ENCODE measurements around the gene DDR2.

The DDR2 gene

GRCh38 chr1:162629651-162630050 is 2.6 kb upstream of the DDR2 start:
- no peak for DNase-seq (ENCODE audit: low read depth in 3 of 3)

- DNase-seq (ENCODE audit: low read depth in 3 of 3), result no peak
Measured at GRCh38 chr1:162631546-162632191, 595 bp upstream of the DDR2 start.

GRCh38 chr1:162632698-162633080 is 425 bp downstream of the DDR2 start:
- no peak for DNase-seq (ENCODE audit: low read depth in 3 of 3)

GRCh38 chr1:162633081-162633762 is 958 bp downstream of the DDR2 start:
- no peak for DNase-seq (ENCODE audit: low read depth in 3 of 3)

GRCh38 chr1:162635418-162635817 is 3.2 kb downstream of the DDR2 start:
- no peak for DNase-seq (ENCODE audit: low read depth in 3 of 3)

- DNase-seq (ENCODE audit: low read depth in 3 of 3), result no peak
Measured at GRCh38 chr1:162639718-162640117, 7.5 kb downstream of the DDR2 start.

GRCh38 chr1:162641114-162641513 is 8.8 kb downstream of the DDR2 start:
- no peak for DNase-seq (ENCODE audit: low read depth in 3 of 3)

GRCh38 chr1:162644986-162645314 is 12.7 kb downstream of the DDR2 start:
- DNase-seq (ENCODE audit: low read depth in 3 of 3), result no peak

GRCh38 chr1:162645666-162646065 is 13.4 kb downstream of the DDR2 start:
- no peak for DNase-seq (ENCODE audit: low read depth in 3 of 3)

GRCh38 chr1:162649583-162649982 is 17.3 kb downstream of the DDR2 start:
- DNase-seq (ENCODE audit: low read depth in 3 of 3), result no peak

- no peak for DNase-seq (ENCODE audit: low read depth in 3 of 3)
Measured at GRCh38 chr1:162654915-162655620, 22.8 kb downstream of the DDR2 start.

- DNase-seq (ENCODE audit: low read depth in 3 of 3), result no peak
Measured at GRCh38 chr1:162656266-162656665, 24.0 kb downstream of the DDR2 start.

- no peak for DNase-seq (ENCODE audit: low read depth in 3 of 3)
Measured at GRCh38 chr1:162660574-162660973, 28.3 kb downstream of the DDR2 start.

- no peak for DNase-seq (ENCODE audit: low read depth in 3 of 3)
Measured at GRCh38 chr1:162661336-162661735, 29.1 kb downstream of the DDR2 start.

- no peak for DNase-seq (ENCODE audit: low read depth in 3 of 3)
Measured at GRCh38 chr1:162662013-162662412, 29.7 kb downstream of the DDR2 start.

- no peak for DNase-seq (ENCODE audit: low read depth in 3 of 3)
Measured at GRCh38 chr1:162663086-162663485, 30.8 kb downstream of the DDR2 start.

GRCh38 chr1:162663589-162664106 is 31.4 kb downstream of the DDR2 start:
- no peak for DNase-seq (ENCODE audit: low read depth in 3 of 3)

GRCh38 chr1:162666006-162666645 is 33.9 kb downstream of the DDR2 start:
- no peak for DNase-seq (ENCODE audit: low read depth in 3 of 3)

GRCh38 chr1:162667381-162668080 is 35.3 kb downstream of the DDR2 start:
- no peak for DNase-seq (ENCODE audit: low read depth in 3 of 3)

- no peak for DNase-seq (ENCODE audit: low read depth in 3 of 3)
Measured at GRCh38 chr1:162670928-162671663, 38.8 kb downstream of the DDR2 start.

Measured in stimulated activated CD4-positive, alpha-beta T cell treated with anti-CD3 and anti-CD28 coated beads, TNF-alpha, amount 100 ng/mL, for 24 hours (primary cell).